H1 (cell line): ENCODE results near the gene GADL1. TPM values are rescaled to one million over a fixed set of nuclear protein-coding genes. Genes with fewer than 3 reads are reported as not detected.

Experiments used
- CTCF ChIA-PET: fragments of 300-600 bp; sonication (Branson Sonifier 250); formaldehyde crosslinking; loops from one replicate; lab custom pipeline; 2021; ENCODE audit not compliant: partially characterized antibody; lab: Charles Lee
- POLR2A ChIA-PET: fragments of 300-600 bp; sonication (Branson Sonifier 250); formaldehyde crosslinking; loops from one replicate; lab custom pipeline; 2021; ENCODE audit warnings: inconsistent platforms; ENCODE audit not compliant: partially characterized antibody; lab: Charles Lee
- DNase-seq, 2 experiments: peaks; one replicate each; pipeline versions ENCODE4 v3.0.0 to v3.0.0-alpha.2; 2010 to 2022; ENCODE audit warnings: low spot score in 2 of 2, low read depth in 1 of 2, mixed read lengths in 1 of 2
- FAIRE-seq: peaks from 2 replicates; lab custom pipeline; 2011; peaks lifted over from hg19 to GRCh38; lab: Jason Lieb, UNC
- H2AFZ ChIP-seq: 2 replicates; pipeline ENCODE4 v1.8.1; 2012; ENCODE audit warnings: low read length, inconsistent platforms
- H2AK5ac ChIP-seq: 2 replicates; pipeline ENCODE4 v1.6.1; 2013; ENCODE audit warnings: low read depth, low read length
- H2BK120ac ChIP-seq: replicated peaks from 2 replicates; pipeline ENCODE3; 2013; ENCODE audit warnings: low read depth, low read length, inconsistent platforms
- H2BK12ac ChIP-seq: 2 replicates; pipeline ENCODE4 v1.6.1; 2013; ENCODE audit warnings: low read depth, low read length
- H2BK15ac ChIP-seq: 2 replicates; pipeline ENCODE4 v1.6.1; 2013; ENCODE audit warnings: low read length
- H2BK20ac ChIP-seq: 2 replicates; pipeline ENCODE4 v1.6.1; 2013; ENCODE audit warnings: low read length
- H2BK5ac ChIP-seq: 2 replicates; pipeline ENCODE4 v1.6.1; 2013; ENCODE audit warnings: low read depth, low read length
- H3K14ac ChIP-seq: 2 replicates; pipeline ENCODE4 v1.6.1; 2013; ENCODE audit warnings: inconsistent platforms; ENCODE audit not compliant: insufficient read length
- H3K18ac ChIP-seq: 2 replicates; pipeline ENCODE4 v1.6.1; 2013; ENCODE audit warnings: low read length; ENCODE audit errors: extremely low read depth
- H3K23ac ChIP-seq: 2 replicates; pipeline ENCODE4 v1.6.1; 2013; ENCODE audit warnings: inconsistent platforms; ENCODE audit not compliant: insufficient read length
- H3K23me2 ChIP-seq: 2 replicates; pipeline ENCODE4 v1.6.1; 2013; ENCODE audit warnings: low read depth, low read length
- H3K27ac ChIP-seq: 2 replicates; pipeline ENCODE4 v1.6.1; 2011; ENCODE audit warnings: low read depth, low read length, inconsistent platforms
- H3K27me3 ChIP-seq, 4 experiments: replicated peaks in 1 of 4; 1 replicate in 1 of 4; 2 replicates in 3 of 4; pipeline versions ENCODE4 v1.6.1 to v1.8.1; 2011 to 2013; ENCODE audit warnings: low read length in 3 of 4, mild to moderate bottlenecking in 3 of 4, inconsistent platforms in 2 of 4, mixed read lengths in 2 of 4, moderate library complexity in 1 of 4; ENCODE audit not compliant: control insufficient read depth in 3 of 4, insufficient read depth in 3 of 4; ENCODE audit errors: extremely low read depth in 1 of 4
- H3K36me3 ChIP-seq, 4 experiments: 2 replicates each; pipeline versions ENCODE4 v1.6.1 to v1.8.1; 2011 to 2013; ENCODE audit warnings: mild to moderate bottlenecking in 4 of 4, low read length in 3 of 4, moderate library complexity in 2 of 4, control low read depth in 1 of 4, inconsistent platforms in 1 of 4; ENCODE audit not compliant: insufficient read depth in 4 of 4, control insufficient read depth in 2 of 4
- H3K4ac ChIP-seq: replicated peaks from 2 replicates; pipeline ENCODE3; 2013; ENCODE audit warnings: low read length, low read depth, mixed read lengths, inconsistent platforms; ENCODE audit not compliant: insufficient read length
- H3K4me1 ChIP-seq, 4 experiments: replicated peaks in 1 of 4; 1 replicate in 1 of 4; 2 replicates in 3 of 4; pipeline versions ENCODE4 v1.6.1 to v1.8.1; 2011 to 2013; ENCODE audit warnings: low read length in 3 of 4, inconsistent platforms in 2 of 4, mixed read lengths in 1 of 4; ENCODE audit not compliant: insufficient read depth in 4 of 4, control insufficient read depth in 3 of 4
- H3K4me2 ChIP-seq, 2 experiments: 2 replicates each; pipeline versions ENCODE4 v1.6.1 to v1.8.1; 2011 to 2013; ENCODE audit warnings: low read depth in 2 of 2, low read length in 2 of 2, control low read depth in 1 of 2, inconsistent platforms in 1 of 2, mild to moderate bottlenecking in 1 of 2; ENCODE audit not compliant: insufficient read depth in 1 of 2
- H3K4me3 ChIP-seq, 4 experiments: fragments of 200-600, 300-600 bp in 1 of 4; sonication (generic), shearing (Covaris generic), sonication (Bioruptor Twin) in 1 of 4; 2 replicates each; pipeline versions ENCODE4 v1.5.1 to v1.8.1; 2011 to 2016; ENCODE audit warnings: low read length in 4 of 4, low read depth in 3 of 4, control low read depth in 2 of 4, inconsistent platforms in 2 of 4, mild to moderate bottlenecking in 2 of 4, mixed read lengths in 1 of 4, moderate library complexity in 1 of 4; ENCODE audit not compliant: insufficient read depth in 2 of 4; ENCODE audit errors: extremely low read depth in 1 of 4
- H3K56ac ChIP-seq: replicated peaks from 2 replicates; pipeline ENCODE3; 2013; ENCODE audit warnings: low read depth, mild to moderate bottlenecking, mixed read lengths, low read length, inconsistent platforms; ENCODE audit not compliant: insufficient read length
- H3K79me1 ChIP-seq: 2 replicates; pipeline ENCODE4 v1.6.1; 2013; ENCODE audit warnings: low read depth, low read length, control low read depth
- H3K79me2 ChIP-seq, 2 experiments: 2 replicates each; pipeline versions ENCODE4 v1.6.1 to v1.8.1; 2012 to 2013; ENCODE audit warnings: low read length in 2 of 2, mild to moderate bottlenecking in 2 of 2, inconsistent platforms in 1 of 2; ENCODE audit not compliant: insufficient read depth in 2 of 2, control insufficient read depth in 1 of 2
- H3K9ac ChIP-seq, 4 experiments: replicated peaks in 1 of 4; 1 replicate in 1 of 4; 2 replicates in 3 of 4; pipeline versions ENCODE4 v1.6.1 to v1.8.1; 2011 to 2013; ENCODE audit warnings: low read depth in 3 of 4, low read length in 3 of 4, control low read depth in 2 of 4, mild to moderate bottlenecking in 2 of 4, moderate library complexity in 2 of 4, inconsistent platforms in 1 of 4; ENCODE audit errors: extremely low read depth in 1 of 4
- H3K9me3 ChIP-seq, 2 experiments: 2 replicates each; pipeline versions ENCODE4 v1.6.1 to v1.8.1; 2012 to 2013; ENCODE audit warnings: mild to moderate bottlenecking in 2 of 2, moderate library complexity in 2 of 2, control low read depth in 1 of 2, inconsistent platforms in 1 of 2, low read depth in 1 of 2, low read length in 1 of 2, mixed read lengths in 1 of 2; ENCODE audit not compliant: insufficient read depth in 2 of 2
- H4K20me1 ChIP-seq, 2 experiments: replicated peaks in 1 of 2; 2 replicates each; pipeline versions ENCODE3 to v1.8.1; 2011 to 2013; ENCODE audit warnings: inconsistent platforms in 2 of 2, low read length in 2 of 2, mild to moderate bottlenecking in 1 of 2; ENCODE audit not compliant: insufficient read depth in 2 of 2, control insufficient read depth in 1 of 2
- H4K5ac ChIP-seq: 2 replicates; pipeline ENCODE4 v1.6.1; 2013; ENCODE audit warnings: low read length, low read depth, mixed read lengths, inconsistent platforms; ENCODE audit not compliant: insufficient read length
- H4K8ac ChIP-seq: 2 replicates; pipeline ENCODE4 v1.8.0; 2013; ENCODE audit warnings: mild to moderate bottlenecking, moderate library complexity, low read length, inconsistent platforms; ENCODE audit not compliant: insufficient read depth; ENCODE audit errors: extremely low read depth
- H4K91ac ChIP-seq: replicated peaks from 2 replicates; pipeline ENCODE3; 2013; ENCODE audit warnings: low read length, mixed read lengths, inconsistent platforms; ENCODE audit not compliant: insufficient read length
- E2F6 ChIP-seq: IDR thresholded peaks from 2 replicates; pipeline ENCODE4 v1.6.1; 2012; ENCODE audit warnings: inconsistent platforms
- EP300 ChIP-seq, 2 experiments: IDR thresholded peaks; 1 replicate in 1 of 2; 2 replicates in 1 of 2; pipeline ENCODE4 v1.6.1; 2011 to 2012; ENCODE audit warnings: low read depth in 2 of 2, low read length in 2 of 2, mild to moderate bottlenecking in 2 of 2, borderline replicate concordance in 1 of 2, inconsistent platforms in 1 of 2, moderate library complexity in 1 of 2
- HDAC2 ChIP-seq, 2 experiments: fragments of 300-600 bp in 1 of 2; sonication (generic) in 1 of 2; IDR thresholded peaks; 2 replicates each; pipeline ENCODE4 v1.6.1; 2011 to 2012; ENCODE audit warnings: low read depth in 2 of 2, low read length in 2 of 2, mild to moderate bottlenecking in 2 of 2, moderate library complexity in 2 of 2, borderline replicate concordance in 1 of 2, inconsistent platforms in 1 of 2
- KDM5A ChIP-seq: fragments of 200-600 bp; IDR thresholded peaks from 2 replicates; pipeline ENCODE4 v1.7.1; 2012; ENCODE audit warnings: mild to moderate bottlenecking, low read length, inconsistent platforms, mixed read lengths
- PHF8 ChIP-seq: fragments of 200-600 bp; sonication (generic); conservative IDR thresholded peaks from 2 replicates; pipeline ENCODE4 v1.7.1; 2012; ENCODE audit warnings: low read depth, mild to moderate bottlenecking, inconsistent platforms, low read length, moderate library complexity
- WGBS, 2 experiments: shearing (Covaris generic) in 1 of 2; methylation state at CpG; one replicate each; pipeline versions ENCODE4 v1.1.6 to v1.1.7; 2013 to 2015; ENCODE audit warnings: low lambda C conversion rate in 2 of 2, mixed read lengths in 2 of 2, inconsistent platforms in 1 of 2, low coverage in 1 of 2, missing lambda C conversion rate in 1 of 2; ENCODE audit not compliant: insufficient replicate concordance in 2 of 2, insufficient coverage in 1 of 2, insufficient read length in 1 of 2; ENCODE audit errors: extremely low coverage in 1 of 2, missing lambda C conversion rate in 1 of 2; 5-methylcytosine and 5-hydroxymethylcytosine counted together
- polyA plus RNA-seq, 7 experiments: library from polyadenylated mRNA; depleted of rRNA in 3 of 7; stranded (reverse) in 5 of 7; unstranded in 2 of 7; fragments of >200 nt in 5 of 7; fragments of 200-250 nt in 2 of 7; gene quantifications; 1 replicate in 5 of 7; 2 replicates in 1 of 7; 4 replicates in 1 of 7; pipeline versions ENCODE4 v1.2.1 to v1.2.3, GENCODE V29; 2011 to 2013; ENCODE audit warnings: missing spikeins in 2 of 7, mixed read lengths in 2 of 7
- total RNA-seq: library from RNA; stranded (reverse); fragmentation: NEBNext Ultra II Directional; extraction: Animal tissue kit (Norgen Biotek cat#: 25700); gene quantifications from 2 replicates; pipeline ENCODE4 v1.2.1, GENCODE V29; 2021

Gene GADL1
- total and polyA plus RNA-seq, 2 of the 8 experiments (the other 6 are each of a cell fraction or from before 2014, with no cell fraction given): 0.03 to 0.30 TPM

- H2BK12ac ChIP-seq: no peak overlapping the region
- ChIA-PET POLR2A (no interaction called here), CTCF (interaction anchor here (0.6 kb wide), 1 partner anchor 393 kb away, joined by 3 read pairs; no protein-coding TSS in a partner anchor)
- no peaks in the 10 kb centered on the region for H3K4me1 ChIP-seq
- H3K56ac ChIP-seq: no peak overlapping the region
- FAIRE-seq (no peak), DNase-seq (no peak)
- H2BK15ac ChIP-seq: no peak overlapping the region
- H3K4me2 ChIP-seq: no peak overlapping the region
- H2BK20ac ChIP-seq: no peak overlapping the region
- H4K8ac ChIP-seq: no peak overlapping the region
- no peaks in the 10 kb centered on the region for H3K23me2 ChIP-seq
- H3K18ac ChIP-seq: no peak overlapping the region
- no peak overlapping the region for H3K4me3 ChIP-seq
- WGBS, 2 experiments: 92% methylated on average over 6 of the region's 6 CpGs; no CpG with 5 or more reads in 1 of the 2 experiments
- H4K20me1 ChIP-seq: no peaks in the 10 kb centered on the region
- H2BK120ac ChIP-seq: no peak overlapping the region
- H3K23ac ChIP-seq: no peak overlapping the region
- H4K5ac ChIP-seq: no peak overlapping the region
- H3K36me3 ChIP-seq: no peaks in the 10 kb centered on the region
- H2AFZ ChIP-seq: no peak overlapping the region
- H3K27me3 ChIP-seq: no peaks in the 10 kb centered on the region
- H3K4ac ChIP-seq: no peak overlapping the region
- H4K91ac ChIP-seq: no peak overlapping the region
- H3K14ac ChIP-seq: no peak overlapping the region
- H3K79me1 ChIP-seq: no peaks in the 10 kb centered on the region
- no peak overlapping the region for H2BK5ac ChIP-seq
- H3K9me3 ChIP-seq: no peaks in the 10 kb centered on the region
- H3K27ac ChIP-seq: no peak overlapping the region
- no peak overlapping the region for H2AK5ac ChIP-seq
- H3K79me2 ChIP-seq: no peaks in the 10 kb centered on the region
- no peak overlapping the region for H3K9ac ChIP-seq
- no peak for TF ChIP-seq E2F6
- no peak for TF ChIP-seq PHF8
- TF ChIP-seq HDAC2 (IDR thresholded peaks at IDR 0.05; ENCODE audit: borderline replicate concordance in 1 of 2, low read depth in 2 of 2, low read length in 2 of 2): no peak
- TF ChIP-seq EP300 (IDR thresholded peaks at IDR 0.05; ENCODE audit: borderline replicate concordance in 1 of 2, low read depth in 2 of 2, low read length in 2 of 2): no peak
- no peak for TF ChIP-seq KDM5A
Observed at GRCh38 chr3:30805695-30806094, 88.8 kb downstream of the GADL1 start.
